ENCODE results near the gene KDM4E. TPM values are rescaled to one million over a fixed set of nuclear protein-coding genes. Genes with fewer than 3 reads are reported as not detected.
"Not testable (repeated sequence)": the region's sequence is repeated elsewhere in the genome, so short reads cannot be mapped to it uniquely, and the experiment has no call there.

The KDM4E gene
- total RNA-seq, 4 donors from 2014 or later = not detected

DNA sequence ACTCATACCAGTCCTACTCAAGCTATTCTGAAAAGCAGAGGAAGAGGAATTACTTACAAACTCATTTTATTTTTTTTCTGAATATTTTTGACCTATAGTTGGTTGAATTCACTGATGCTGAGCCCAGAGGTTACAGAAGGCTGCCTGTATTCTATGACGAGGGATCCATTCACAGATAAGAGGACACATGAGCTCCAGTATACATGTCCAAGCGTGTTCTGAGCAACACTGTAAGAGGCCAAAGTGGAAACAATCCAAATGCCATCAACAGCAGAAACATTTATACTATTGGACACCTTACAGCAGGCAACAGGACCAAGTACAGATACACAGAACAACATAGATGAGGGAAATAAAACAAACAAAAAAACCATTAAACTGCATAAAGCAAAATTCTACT, 10.3 kb downstream of the KDM4E start:
- TF ChIP-seq POLR2A (IDR thresholded peaks at IDR 0.05) (no peak), CTCF (IDR thresholded peaks at IDR 0.05) (no peak), EP300 (IDR thresholded peaks at IDR 0.05) (no peak)
- Histone ChIP-seq H3K36me3 (no peaks in the 10 kb centered on the region), H3K9me3 (no peaks in the 10 kb centered on the region), H3K27me3 (peaks cover 0 to 16% of the 10 kb centered on the region in 2 donors), H3K27ac (no peak overlapping the region), H3K4me3 (no peak overlapping the region), H3K4me1 (no peaks in the 10 kb centered on the region)
- WGBS, 2 donors = 75 to 79% methylated on average over 2 of the region's 2 CpGs
- no peak for DNase-seq (ENCODE audit: low spot score in 2 of 2)

DNA sequence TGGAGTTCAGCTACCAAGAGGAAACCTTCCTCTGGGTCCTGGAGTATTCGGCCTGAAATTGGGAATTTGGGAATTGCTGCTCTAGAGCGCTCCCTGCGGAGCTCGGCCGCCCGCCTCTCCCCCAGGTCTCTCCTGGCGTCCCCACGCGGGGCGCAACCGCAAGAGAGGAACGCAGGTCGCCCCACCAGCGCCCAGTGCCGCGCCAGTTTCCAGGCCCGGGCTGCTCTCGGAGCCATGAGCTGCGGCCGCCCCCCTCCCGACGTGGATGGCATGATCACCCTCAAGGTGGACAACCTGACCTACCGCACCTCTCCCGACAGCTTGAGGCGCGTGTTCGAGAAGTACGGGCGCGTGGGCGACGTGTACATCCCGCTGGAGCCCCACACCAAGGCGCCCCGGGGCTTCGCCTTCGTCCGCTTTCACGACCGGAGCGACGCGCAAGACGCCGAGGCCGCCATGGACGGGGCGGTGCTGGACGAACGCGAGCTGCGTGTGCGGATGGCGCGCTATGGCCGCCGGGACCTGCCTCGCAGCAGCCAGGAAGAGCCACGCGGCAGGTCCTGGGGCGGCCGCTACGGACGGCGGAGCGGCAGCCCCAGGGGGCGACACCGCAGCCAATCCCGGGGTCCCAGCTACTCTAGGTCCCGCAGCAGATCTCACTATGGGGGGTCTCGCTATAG, 12.4 kb downstream of the KDM4E start:
- WGBS, 2 donors = 26 to 42% methylated on average over 25 to 39 of the region's 71 CpGs
- H3K9me3 ChIP-seq; H3K27ac ChIP-seq; DNase-seq (ENCODE audit: low spot score in 2 of 2); H3K4me1 ChIP-seq; H3K36me3 ChIP-seq: not testable (repeated sequence)
- H3K27me3 ChIP-seq = peaks cover 0 to 16% of the 10 kb centered on the region in 2 donors
- peak overlapping the region in 3 of 4 donors; percentile 0 to 47 (median 27) for H3K4me3 ChIP-seq

DNA sequence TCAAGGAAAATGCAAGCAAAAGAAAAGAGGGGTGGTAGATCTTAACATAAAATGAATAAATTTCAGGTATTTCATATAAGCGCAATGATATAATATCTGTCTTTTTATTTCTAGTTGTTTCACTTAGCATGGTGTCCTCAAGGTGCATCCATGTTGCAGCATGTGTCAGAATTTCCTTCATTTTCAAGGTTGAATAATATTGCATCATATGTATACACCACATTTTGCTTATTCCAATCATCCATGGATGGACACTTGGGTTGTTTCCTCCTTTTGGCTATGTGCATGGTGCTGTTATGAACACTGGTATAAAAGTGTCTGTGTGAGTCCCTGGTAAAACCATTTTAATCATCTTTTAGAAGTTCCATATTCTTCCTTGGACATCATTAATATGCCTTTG, 17.2 kb downstream of the KDM4E start:
- 96 to 97% methylated on average over 1 of the region's 1 CpG for WGBS, 2 donors
- TF ChIP-seq POLR2A (IDR thresholded peaks at IDR 0.05) = no peak
- no peak for TF ChIP-seq EP300 (IDR thresholded peaks at IDR 0.05)
- TF ChIP-seq CTCF (IDR thresholded peaks at IDR 0.05) = no peak
- DNase-seq (ENCODE audit: low spot score in 2 of 2) = no peak
- H3K36me3 ChIP-seq = no peaks in the 10 kb centered on the region
- peaks cover 0 to 8% of the 10 kb centered on the region in 2 donors for H3K27me3 ChIP-seq
- H3K27ac ChIP-seq = no peak overlapping the region
- no peaks in the 10 kb centered on the region for H3K9me3 ChIP-seq
- H3K4me1 ChIP-seq = no peaks in the 10 kb centered on the region
- no peak overlapping the region for H3K4me3 ChIP-seq

DNA sequence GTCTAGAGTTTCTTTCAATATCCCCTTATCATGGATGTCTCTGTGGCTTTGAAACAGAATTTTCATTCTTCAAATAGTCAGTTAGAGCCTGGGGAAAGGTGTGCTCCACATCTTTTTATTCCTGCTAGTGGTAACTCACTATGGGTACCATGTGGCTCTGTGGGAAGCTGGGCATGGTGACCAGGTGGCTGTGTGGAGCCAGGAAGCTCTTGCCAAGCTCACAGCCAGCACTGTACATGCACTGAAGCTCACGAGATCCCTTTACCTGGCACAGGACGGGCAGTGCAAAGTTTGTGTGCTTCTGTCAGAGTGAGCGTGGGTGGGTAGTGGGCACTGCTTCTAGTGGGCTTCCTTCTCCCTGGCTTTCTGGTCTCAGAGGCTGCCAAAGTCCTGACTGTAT, 17.8 kb downstream of the KDM4E start:
- Histone ChIP-seq H3K4me3 (no peak overlapping the region), H3K36me3 (no peaks in the 10 kb centered on the region), H3K9me3 (no peaks in the 10 kb centered on the region), H3K27ac (no peak overlapping the region), H3K27me3 (peaks cover 0 to 2% of the 10 kb centered on the region in 2 donors), H3K4me1 (no peaks in the 10 kb centered on the region)
- DNase-seq (ENCODE audit: low spot score in 2 of 2) = no peak
- TF ChIP-seq EP300 (IDR thresholded peaks at IDR 0.05) = no peak
- WGBS, 2 donors = 85 to 90% methylated on average over 3 of the region's 3 CpGs

- no peak overlapping the region for H3K27ac ChIP-seq
- DNase-seq (ENCODE audit: low spot score in 2 of 2) = no peak
- no peaks in the 10 kb centered on the region for H3K27me3 ChIP-seq
- no peaks in the 10 kb centered on the region for H3K9me3 ChIP-seq
- no peak overlapping the region for H3K4me3 ChIP-seq
- no peaks in the 10 kb centered on the region for H3K4me1 ChIP-seq
- WGBS, 2 donors = 68 to 72% methylated on average over 4 of the region's 4 CpGs
- no peaks in the 10 kb centered on the region for H3K36me3 ChIP-seq
- TF ChIP-seq POLR2A (IDR thresholded peaks at IDR 0.05) (no peak), CTCF (IDR thresholded peaks at IDR 0.05) (no peak), EP300 (IDR thresholded peaks at IDR 0.05) (no peak)
These were observed 19.0 kb downstream of the KDM4E start for GRCh38 chr11:95044010-95044409.

- H3K36me3 ChIP-seq = no peaks in the 10 kb centered on the region
- no peak overlapping the region for H3K4me3 ChIP-seq
- H3K9me3 ChIP-seq = no peaks in the 10 kb centered on the region
- H3K27me3 ChIP-seq = no peaks in the 10 kb centered on the region
- no peak overlapping the region for H3K27ac ChIP-seq
- no peaks in the 10 kb centered on the region for H3K4me1 ChIP-seq
- no peak for TF ChIP-seq POLR2A (IDR thresholded peaks at IDR 0.05)
- no peak for TF ChIP-seq CTCF (IDR thresholded peaks at IDR 0.05)
- no peak for TF ChIP-seq EP300 (IDR thresholded peaks at IDR 0.05)
- DNase-seq (ENCODE audit: low spot score in 2 of 2) = no peak
These were observed 20.8 kb downstream of the KDM4E start for GRCh38 chr11:95045812-95046211.

DNA sequence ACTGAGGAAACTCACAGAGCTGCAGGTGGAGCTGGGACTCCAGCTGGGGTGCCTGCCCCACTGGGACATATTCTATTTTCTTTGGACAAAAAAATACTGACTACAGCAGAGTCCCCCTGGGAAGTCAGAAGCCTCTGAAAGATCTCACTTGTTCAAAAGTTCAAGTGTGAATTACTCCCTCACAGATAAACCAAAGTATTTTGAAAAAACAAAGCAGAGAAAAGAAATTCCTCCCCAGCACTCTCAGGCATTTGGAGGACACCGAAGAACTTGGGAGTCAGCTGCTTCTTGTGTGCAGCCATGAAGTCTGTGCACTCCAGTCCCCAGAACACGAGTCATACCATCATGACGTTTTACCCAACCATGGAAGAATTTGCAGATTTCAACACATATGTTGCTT, 24.1 kb downstream of the KDM4E start, which contains the start of gene KDM4F:
KDM4F (plus strand) TSS at position 301 of the 400 bp plus-strand sequence.
- not testable (repeated sequence) for H3K4me1 ChIP-seq; H3K27ac ChIP-seq; H3K36me3 ChIP-seq; H3K27me3 ChIP-seq; H3K9me3 ChIP-seq; H3K4me3 ChIP-seq; DNase-seq (ENCODE audit: low spot score in 2 of 2)
- 11 to 34% methylated on average over 3 of the region's 3 CpGs for WGBS, 2 donors

Data from tibial nerve (tissue), 4 donors.